GM12878 (cell line): Measurements from ENCODE around the gene CUL4A. TPM values are rescaled to one million over a fixed set of nuclear protein-coding genes. Genes with fewer than 3 reads are reported as not detected.

Experiments
- ATAC-seq: fragments of 200-7000 bp; cut with Tn5 transposase; 3 replicates; pipeline ENCODE4 v1.9.1; 2020; ENCODE audit warnings: mild to moderate bottlenecking, moderate library complexity
- BruUV-seq: library from RNA; stranded (reverse); fragments of 400-500 nt; replicated peaks from 2 replicates; lab custom pipeline; 2021; lab: Mats Ljungman, UMichigan
- CTCF ChIA-PET: fragments of 300-600 bp; sonication (Branson Sonifier 250); formaldehyde crosslinking; extraction: SDS; loops from one replicate; lab custom pipeline; 2021; ENCODE audit warnings: inconsistent platforms; lab: Yijun Ruan, JAX
- POLR2A ChIA-PET: fragments of 350-600 bp; formaldehyde crosslinking; extraction: SDS; loops from one replicate; lab custom pipeline; 2021; ENCODE audit warnings: inconsistent platforms; lab: Charles Lee
- RAD21 ChIA-PET: fragments of 300-600 bp; sonication (Branson Sonifier 250); formaldehyde crosslinking; loops from one replicate; lab custom pipeline; 2023; ENCODE audit warnings: antibody characterized with exemption; ENCODE audit not compliant: unreplicated experiment; lab: Charles Lee
- SMC1A ChIA-PET: fragments of 300-600 bp; sonication (Branson Sonifier 250); formaldehyde crosslinking; loops from one replicate; lab custom pipeline; 2023; ENCODE audit not compliant: unreplicated experiment, uncharacterized antibody; lab: Charles Lee
- DNase-seq: peaks from one replicate; pipeline ENCODE4 v3.0.0-alpha.2; 2011; ENCODE audit warnings: low read depth, low spot score
- FAIRE-seq: peaks from 3 replicates; lab custom pipeline; 2011; peaks lifted over from hg19 to GRCh38; lab: Jason Lieb, UNC
- H2AFZ ChIP-seq: 2 replicates; pipeline ENCODE4 v1.6.0; 2011; ENCODE audit warnings: low read depth, low read length, control low read depth; ENCODE audit not compliant: control insufficient read depth
- H3K27ac ChIP-seq: 2 replicates; pipeline ENCODE4 v1.5.1; 2011; ENCODE audit warnings: control low read depth; ENCODE audit not compliant: control insufficient read depth, insufficient read depth
- H3K27me3 ChIP-seq, 2 experiments: replicated peaks in 1 of 2; 2 replicates each; pipeline versions ENCODE4 v1.6.0 to v1.6.1; 2011; ENCODE audit warnings: low read length in 1 of 2; ENCODE audit not compliant: control insufficient read depth in 2 of 2, insufficient read depth in 2 of 2
- H3K36me3 ChIP-seq, 2 experiments: 2 replicates each; pipeline ENCODE4 v1.5.1; 2011; ENCODE audit warnings: low read length in 1 of 2; ENCODE audit not compliant: control insufficient read depth in 2 of 2, insufficient read depth in 2 of 2
- H3K4me1 ChIP-seq: 2 replicates; pipeline ENCODE4 v1.6.1; 2011; ENCODE audit warnings: mild to moderate bottlenecking, low read length, moderate library complexity, mixed read lengths; ENCODE audit not compliant: control insufficient read depth, insufficient read depth
- H3K4me2 ChIP-seq: 2 replicates; pipeline ENCODE4 v1.6.0; 2011; ENCODE audit warnings: control low read depth; ENCODE audit not compliant: control insufficient read depth, insufficient read depth
- H3K4me3 ChIP-seq: fragments of 200-600 bp; sonication (generic); 2 replicates; pipeline ENCODE4 v1.5.1; 2016
- H3K79me2 ChIP-seq: 2 replicates; pipeline ENCODE4 v1.6.0; 2011; ENCODE audit warnings: low read length; ENCODE audit not compliant: control insufficient read depth, insufficient read depth
- H3K9ac ChIP-seq: 2 replicates; pipeline ENCODE4 v1.8.0; 2011; ENCODE audit warnings: low read length, control low read depth, mixed read lengths; ENCODE audit not compliant: control insufficient read depth, insufficient read depth
- H3K9me3 ChIP-seq: replicated peaks from 3 replicates; pipeline ENCODE4 v1.5.1; 2011; ENCODE audit warnings: mild to moderate bottlenecking, low read length; ENCODE audit not compliant: control insufficient read depth, insufficient read depth
- H4K20me1 ChIP-seq: 2 replicates; pipeline ENCODE4 v1.6.0; 2011; ENCODE audit not compliant: control insufficient read depth, insufficient read depth
- BCL3 ChIP-seq: IDR thresholded peaks from 2 replicates; pipeline ENCODE4 v1.6.1; 2011; ENCODE audit warnings: borderline replicate concordance, low read depth, mild to moderate bottlenecking, moderate library complexity, low read length; ENCODE audit not compliant: insufficient read depth, poor library complexity, severe bottlenecking
- BMI1 ChIP-seq: fragments of 450-650 bp; IDR thresholded peaks from 2 replicates; pipeline ENCODE4 v1.6.1; 2016; ENCODE audit warnings: mild to moderate bottlenecking, moderate library complexity, borderline replicate concordance
- DPF2 ChIP-seq: fragments of 450-650 bp; IDR thresholded peaks from 2 replicates; pipeline ENCODE4 v1.6.1; 2017; ENCODE audit warnings: mild to moderate bottlenecking
- E4F1 ChIP-seq: fragments of 450-650 bp; IDR thresholded peaks from 2 replicates; pipeline ENCODE4 v1.6.1; 2018; ENCODE audit warnings: borderline replicate concordance, mild to moderate bottlenecking; ENCODE audit not compliant: partially characterized antibody
- EED ChIP-seq: sonication (generic); IDR thresholded peaks from 2 replicates; pipeline ENCODE4 v1.6.1; 2016; ENCODE audit warnings: antibody characterized with exemption, low read depth
- EP300 ChIP-seq, 2 experiments: fragments of 150-350 bp in 1 of 2; IDR thresholded peaks; 2 replicates each; pipeline ENCODE4 v1.6.1; 2011 to 2012; ENCODE audit warnings: low read depth in 2 of 2, low read length in 2 of 2, borderline replicate concordance in 1 of 2, improper control_type of control experiment in 1 of 2, inconsistent platforms in 1 of 2; ENCODE audit not compliant: control insufficient read depth in 1 of 2
- IKZF1 ChIP-seq: fragments of 450-650 bp; conservative IDR thresholded peaks from 2 replicates; pipeline ENCODE4 v1.6.1; 2017; ENCODE audit warnings: antibody characterized with exemption, mild to moderate bottlenecking
- IKZF2 ChIP-seq, 2 experiments: fragments of 450-650 bp; IDR thresholded peaks; 2 replicates each; pipeline ENCODE4 v1.6.1; 2017; ENCODE audit warnings: mild to moderate bottlenecking in 2 of 2, moderate library complexity in 2 of 2
- JUNB ChIP-seq: IDR thresholded peaks from 2 replicates; pipeline ENCODE4 v1.6.1; 2016; ENCODE audit warnings: antibody characterized with exemption, mild to moderate bottlenecking
- POLR2AphosphoS2 ChIP-seq: IDR thresholded peaks from 2 replicates; pipeline ENCODE4 v1.6.1; 2011; ENCODE audit warnings: low read depth, mild to moderate bottlenecking, low read length, improper control_type of control experiment, moderate library complexity
- POLR2AphosphoS5 ChIP-seq: IDR thresholded peaks from 2 replicates; pipeline ENCODE4 v1.6.1; 2011; ENCODE audit warnings: mild to moderate bottlenecking, low read length, inconsistent platforms
- RELA ChIP-seq: fragments of 450-650 bp; IDR thresholded peaks from 2 replicates; pipeline ENCODE4 v1.8.0; 2014; ENCODE audit warnings: borderline replicate concordance; ENCODE audit not compliant: partially characterized antibody
- SIX5 ChIP-seq: IDR thresholded peaks from 2 replicates; pipeline ENCODE4 v1.6.1; 2011; ENCODE audit warnings: mild to moderate bottlenecking, low read depth, low read length, moderate library complexity; ENCODE audit not compliant: severe bottlenecking
- SMAD1 ChIP-seq: fragments of 450-650 bp; IDR thresholded peaks from 2 replicates; pipeline ENCODE4 v1.6.1; 2018; ENCODE audit warnings: mild to moderate bottlenecking, low read depth; ENCODE audit not compliant: partially characterized antibody
- USF1 ChIP-seq: IDR thresholded peaks from 2 replicates; pipeline ENCODE4 v1.6.1; 2011; ENCODE audit warnings: borderline replicate concordance, low read depth, mild to moderate bottlenecking, moderate library complexity, mixed read lengths, low read length; ENCODE audit not compliant: insufficient read depth; ENCODE audit errors: extremely low read length
- ZNF592 ChIP-seq: fragments of 450-650 bp; IDR thresholded peaks from 2 replicates; pipeline ENCODE4 v1.6.1; 2017; ENCODE audit warnings: mild to moderate bottlenecking, moderate library complexity
- WGBS: methylation state at CpG from one replicate; pipeline ENCODE4 v1.1.6; 2016; ENCODE audit warnings: low lambda C conversion rate; ENCODE audit not compliant: insufficient replicate concordance, insufficient coverage; ENCODE audit errors: missing lambda C conversion rate; 5-methylcytosine and 5-hydroxymethylcytosine counted together
- in situ Hi-C: fragments of 300-500 bp; cut with MboI; formaldehyde crosslinking; loops from 9 replicates; pipeline ENCODE4 v1.14.3; 2018; ENCODE audit warnings: mixed read lengths
- intact Hi-C: fragments of 100-400 bp; cut with micrococcal nuclease; formaldehyde crosslinking; loops from one replicate; pipeline ENCODE4 v1.14.2; 2022; ENCODE audit not compliant: unreplicated experiment
- polyA plus RNA-seq, 11 experiments: library from polyadenylated mRNA; depleted of rRNA in 4 of 11; unstranded in 6 of 11; stranded (reverse) in 5 of 11; fragments of >200 nt; fragmentation: Nextera tagmentation in 4 of 11; fragmentation: Illumina TruSeq in 1 of 11; extraction: Ambion mirVana in 4 of 11; extraction: Trizol in 1 of 11; gene quantifications; 1 replicate in 1 of 11; 2 replicates in 10 of 11; pipeline versions ENCODE4 v1.2.1 to v1.2.3, GENCODE V29; 2011 to 2016; ENCODE audit warnings: inconsistent platforms in 2 of 11, missing spikeins in 2 of 11, low read depth in 1 of 11
- total RNA-seq, 4 experiments: library from RNA; depleted of rRNA in 3 of 4; stranded (reverse); fragments of >200 nt in 3 of 4; fragmentation: Illumina TruSeq in 1 of 4; extraction: Trizol in 1 of 4; gene quantifications; 2 replicates each; pipeline versions ENCODE4 v1.2.1 to v1.2.3, GENCODE V29; 2013 to 2021

The CUL4A gene
- total and polyA plus RNA-seq, 10 of the 15 experiments (the other 5 are each of a cell fraction or from before 2014, with no cell fraction given), result 19.7 to 74.3 (median 55.6) TPM

- no peak overlapping the region for H3K27ac ChIP-seq
- in situ Hi-C loops, result no loop called here
- H3K9ac ChIP-seq, result no peak overlapping the region
- H3K36me3 ChIP-seq, result peaks cover 0 to 11% of the 10 kb centered on the region in 2 experiments; a peak in 3 of 4 replicates
- H3K4me3 ChIP-seq, result no peak overlapping the region
- TF ChIP-seq DPF2 (no peak), BCL3 (no peak), SMAD1 (no peak), POLR2AphosphoS5 (no peak), IKZF1 (no peak), IKZF2 (IDR thresholded peaks at IDR 0.05) (no peak), EP300 (IDR thresholded peaks at IDR 0.05; ENCODE audit: borderline replicate concordance in 1 of 2, control insufficient read depth in 1 of 2, low read depth in 2 of 2, low read length in 2 of 2) (no peak), RELA (no peak), E4F1 (no peak), USF1 (no peak), BMI1 (no peak), POLR2AphosphoS2 (no peak), SIX5 (no peak), EED (no peak), JUNB (no peak), ZNF592 (no peak)
- intact Hi-C loops, result no loop called here
- no peaks in the 10 kb centered on the region for H3K27me3 ChIP-seq
- no peaks in the 10 kb centered on the region for H4K20me1 ChIP-seq
- RAD21 ChIA-PET, result no interaction called here
- ATAC-seq (no peak), DNase-seq (no peak), FAIRE-seq (no peak)
- 91% methylated on average over 5 of the region's 5 CpGs for WGBS
- no peak overlapping the region for H3K4me2 ChIP-seq
- H3K4me1 ChIP-seq, result no peaks in the 10 kb centered on the region
- H3K9me3 ChIP-seq, result no peaks in the 10 kb centered on the region; the same call in 2 of the 3 replicates
- no TSS peak for BruUV-seq
- CTCF ChIA-PET, result no interaction called here
- SMC1A ChIA-PET, result no interaction called here
- POLR2A ChIA-PET, result no interaction called here
- no peaks in the 10 kb centered on the region for H3K79me2 ChIP-seq
- H2AFZ ChIP-seq, result no peak overlapping the region
These were observed 38.9 kb upstream of the CUL4A start for GRCh38 chr13:113170511-113170910.
